Endothelial cell of umbilical vein (primary cell): Measurements from ENCODE around the gene CCNH. TPM values are rescaled to one million over a fixed set of nuclear protein-coding genes. Genes with fewer than 3 reads are reported as not detected.

Experiments
- BruUV-seq: library from RNA; stranded (reverse); fragments of 400-500 nt; replicated peaks from 2 replicates; lab custom pipeline; 2021; lab: Mats Ljungman, UMichigan
- CTCF ChIA-PET: fragments of 300-600, 350-600 bp; sonication (Branson Sonifier 250); formaldehyde crosslinking; loops from one replicate; lab custom pipeline; 2021; ENCODE audit warnings: antibody characterized with exemption, inconsistent platforms; lab: Charles Lee
- POLR2A ChIA-PET: fragments of 300-600, 350-600 bp; sonication (Branson Sonifier 250); formaldehyde crosslinking; loops from one replicate; lab custom pipeline; 2021; ENCODE audit warnings: antibody characterized with exemption, inconsistent platforms; lab: Charles Lee
- DNase-seq: peaks from one replicate; pipeline ENCODE4 v3.0.0-alpha.2; 2011; ENCODE audit warnings: low read depth, low spot score
- FAIRE-seq: peaks from 2 replicates; lab custom pipeline; 2011; peaks lifted over from hg19 to GRCh38; lab: Jason Lieb, UNC
- H2AFZ ChIP-seq: 2 replicates; pipeline ENCODE4 v1.6.0; 2012; ENCODE audit warnings: low read depth, low read length, control low read depth, inconsistent platforms
- H3K27ac ChIP-seq: 2 replicates; pipeline ENCODE4 v1.5.1; 2011; ENCODE audit warnings: low read depth, mild to moderate bottlenecking, control low read depth, low read length, moderate library complexity; ENCODE audit not compliant: insufficient read depth
- H3K27me3 ChIP-seq, 2 experiments: 2 replicates each; pipeline versions ENCODE4 v1.6.0 to v1.6.1; 2011; ENCODE audit warnings: low read length in 2 of 2, mixed read lengths in 1 of 2; ENCODE audit not compliant: control insufficient read depth in 2 of 2, insufficient read depth in 2 of 2
- H3K36me3 ChIP-seq, 2 experiments: 2 replicates in 1 of 2; 3 replicates in 1 of 2; pipeline ENCODE4 v1.5.1; 2011; ENCODE audit warnings: low read length in 2 of 2, mild to moderate bottlenecking in 1 of 2, moderate library complexity in 1 of 2; ENCODE audit not compliant: control insufficient read depth in 2 of 2, insufficient read depth in 2 of 2; ENCODE audit errors: extremely low read depth in 1 of 2
- H3K4me1 ChIP-seq: 3 replicates; pipeline ENCODE4 v1.5.1; 2011; ENCODE audit warnings: mild to moderate bottlenecking, low read length; ENCODE audit not compliant: control insufficient read depth, insufficient read depth; ENCODE audit errors: extremely low read depth
- H3K4me2 ChIP-seq: 2 replicates; pipeline ENCODE4 v1.6.1; 2011; ENCODE audit warnings: low read length, control low read depth, mixed read lengths; ENCODE audit not compliant: insufficient read depth
- H3K4me3 ChIP-seq, 3 experiments: fragments of 200-600 bp in 1 of 3; sonication (generic), shearing (Covaris generic) in 1 of 3; replicated peaks in 1 of 3; 2 replicates each; pipeline ENCODE4 v1.5.1; 2011 to 2016; ENCODE audit warnings: control low read depth in 3 of 3, low read length in 3 of 3, mild to moderate bottlenecking in 2 of 3, inconsistent platforms in 1 of 3, low read depth in 1 of 3, moderate library complexity in 1 of 3; ENCODE audit not compliant: insufficient read depth in 1 of 3
- H3K79me2 ChIP-seq: 2 replicates; pipeline ENCODE4 v1.6.0; 2012; ENCODE audit warnings: low read length, inconsistent platforms; ENCODE audit not compliant: control insufficient read depth, insufficient read depth
- H3K9ac ChIP-seq: replicated peaks from 2 replicates; pipeline ENCODE3; 2011; ENCODE audit warnings: low read length, control low read depth; ENCODE audit not compliant: insufficient read depth; ENCODE audit errors: extremely low read depth
- H3K9me1 ChIP-seq: replicated peaks from 3 replicates; pipeline ENCODE4 v1.6.0; 2011; ENCODE audit warnings: mild to moderate bottlenecking, low read length; ENCODE audit not compliant: control insufficient read depth, insufficient read depth; ENCODE audit errors: extremely low read depth
- H3K9me3 ChIP-seq: replicated peaks from 2 replicates; pipeline ENCODE4 v1.5.1; 2012; ENCODE audit warnings: low read length, inconsistent platforms; ENCODE audit not compliant: control insufficient read depth, insufficient read depth
- H4K20me1 ChIP-seq: replicated peaks from 2 replicates; pipeline ENCODE3; 2011; ENCODE audit warnings: mild to moderate bottlenecking, low read length; ENCODE audit not compliant: control insufficient read depth, insufficient read depth; ENCODE audit errors: extremely low read depth
- EZH2 ChIP-seq: IDR thresholded peaks from 2 replicates; pipeline ENCODE4 v1.6.1; 2012; ENCODE audit warnings: borderline replicate concordance, low read depth, mild to moderate bottlenecking, moderate library complexity, low read length, inconsistent platforms; ENCODE audit not compliant: severe bottlenecking
- FOS ChIP-seq: IDR thresholded peaks from 2 replicates; pipeline ENCODE4 v1.6.1; 2011; ENCODE audit warnings: mild to moderate bottlenecking, low read length, moderate library complexity, borderline replicate concordance; ENCODE audit not compliant: insufficient read depth
- GATA2 ChIP-seq: IDR thresholded peaks from 2 replicates; pipeline ENCODE4 v1.7.0; 2011; ENCODE audit warnings: low read depth, mild to moderate bottlenecking, moderate library complexity, mixed read lengths, low read length; ENCODE audit not compliant: insufficient read length, insufficient read depth
- JUN ChIP-seq: IDR thresholded peaks from 2 replicates; pipeline ENCODE4 v1.6.1; 2011; ENCODE audit warnings: borderline replicate concordance, low read depth; ENCODE audit not compliant: insufficient read length, insufficient read depth
- MYC ChIP-seq: IDR thresholded peaks from one replicate; pipeline ENCODE4 v1.6.1; 2011; ENCODE audit warnings: mild to moderate bottlenecking, low read depth, low read length
- POLR2A ChIP-seq: IDR thresholded peaks from 2 replicates; pipeline ENCODE4 v1.6.1; 2012; ENCODE audit warnings: low read depth, mild to moderate bottlenecking, control low read depth, low read length
- POLR2AphosphoS5 ChIP-seq: IDR thresholded peaks from 2 replicates; pipeline ENCODE4 v1.6.1; 2012; ENCODE audit warnings: low read depth, mild to moderate bottlenecking, control low read depth, low read length, moderate library complexity; ENCODE audit not compliant: insufficient read depth
- dilution Hi-C: fragments of 300-500 bp; cut with MboI; formaldehyde crosslinking; loops from one replicate; pipeline ENCODE4 v1.15.0; 2019; ENCODE audit warnings: low sequenced_read_pairs; ENCODE audit not compliant: extremely low pct_ligation_motif_present
- intact Hi-C: fragments of 100-400 bp; cut with micrococcal nuclease; formaldehyde crosslinking; loops from one replicate; pipeline ENCODE4 v1.10.0; 2022
- polyA plus RNA-seq, 4 experiments: library from polyadenylated mRNA; depleted of rRNA in 3 of 4; stranded (reverse) in 3 of 4; unstranded in 1 of 4; fragments of >200 nt; gene quantifications; 2 replicates each; pipeline versions ENCODE4 v1.2.1 to v1.2.3, GENCODE V29; 2011 to 2012; ENCODE audit warnings: missing spikeins in 1 of 4
- total RNA-seq: library from RNA; stranded (reverse); gene quantifications from 2 replicates; pipeline ENCODE4 v1.2.3, GENCODE V29; 2021
- TF ChIP-seq, protein P1 (sequence below): IDR thresholded peaks from 2 replicates; pipeline ENCODE4 v1.6.1; 2011; ENCODE audit not compliant: insufficient read depth, insufficient read length
- TF ChIP-seq, protein P2 (sequence below), 2 donors: IDR thresholded peaks; 1 replicate in 1 of 2; 2 replicates in 1 of 2; pipeline ENCODE4 v1.5.1; 2011; ENCODE audit warnings: low read length in 2 of 2, mild to moderate bottlenecking in 2 of 2, moderate library complexity in 2 of 2, control low read depth in 1 of 2, inconsistent platforms in 1 of 2, low read depth in 1 of 2; ENCODE audit not compliant: insufficient read depth in 1 of 2; ENCODE audit errors: extremely low read depth in 1 of 2

The CCNH gene
- total and polyA plus RNA-seq, 2 donors (not counting 3 experiments of a cell fraction or from before 2014, with no cell fraction given), result 47.9 to 50.6 TPM

DNA sequence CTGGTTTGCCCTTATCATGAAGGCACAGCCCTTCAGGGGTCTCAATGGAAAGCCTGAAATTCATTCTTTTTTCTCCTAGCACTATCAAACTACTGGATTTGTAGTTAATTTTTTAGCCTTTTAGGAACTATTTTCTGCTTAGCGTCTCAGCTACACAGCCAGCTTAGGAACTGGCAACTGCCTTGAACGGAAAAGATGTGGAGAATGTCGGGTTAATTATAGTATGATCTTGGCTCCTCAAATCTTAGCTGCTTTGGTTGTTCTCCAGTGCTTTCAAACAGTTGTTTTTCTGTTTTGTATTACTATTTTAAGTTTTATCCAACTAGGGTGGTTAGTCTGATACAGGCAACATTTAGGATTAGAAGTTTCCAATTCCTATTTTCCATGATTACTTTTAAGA is 44.1 kb downstream of the CCNH start:
- ChIA-PET CTCF (interaction anchor here (0.8 to 1.6 kb wide), 2 partner anchors 100 to 298 kb away, joined by 3 to 10 read pairs; partner anchors contain the start of gene RASA1), POLR2A (no interaction called here)
- no peak for FAIRE-seq

More for the DNA sequence above, 44.1 kb downstream of the CCNH start:
- no peak overlapping the region for H3K9ac ChIP-seq
- no TSS peak for BruUV-seq
- peaks cover 2% of the 10 kb centered on the region for H4K20me1 ChIP-seq
- no peaks in the 10 kb centered on the region for H3K4me1 ChIP-seq
- no peak overlapping the region for H2AFZ ChIP-seq
- TF ChIP-seq, protein P1, sequence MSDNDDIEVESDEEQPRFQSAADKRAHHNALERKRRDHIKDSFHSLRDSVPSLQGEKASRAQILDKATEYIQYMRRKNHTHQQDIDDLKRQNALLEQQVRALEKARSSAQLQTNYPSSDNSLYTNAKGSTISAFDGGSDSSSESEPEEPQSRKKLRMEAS, result no peak
- TF ChIP-seq MYC (no peak), POLR2AphosphoS5 (no peak), EZH2 (no peak), GATA2 (no peak), FOS (no peak), JUN (no peak), POLR2A (no peak)
- TF ChIP-seq, protein P2, sequence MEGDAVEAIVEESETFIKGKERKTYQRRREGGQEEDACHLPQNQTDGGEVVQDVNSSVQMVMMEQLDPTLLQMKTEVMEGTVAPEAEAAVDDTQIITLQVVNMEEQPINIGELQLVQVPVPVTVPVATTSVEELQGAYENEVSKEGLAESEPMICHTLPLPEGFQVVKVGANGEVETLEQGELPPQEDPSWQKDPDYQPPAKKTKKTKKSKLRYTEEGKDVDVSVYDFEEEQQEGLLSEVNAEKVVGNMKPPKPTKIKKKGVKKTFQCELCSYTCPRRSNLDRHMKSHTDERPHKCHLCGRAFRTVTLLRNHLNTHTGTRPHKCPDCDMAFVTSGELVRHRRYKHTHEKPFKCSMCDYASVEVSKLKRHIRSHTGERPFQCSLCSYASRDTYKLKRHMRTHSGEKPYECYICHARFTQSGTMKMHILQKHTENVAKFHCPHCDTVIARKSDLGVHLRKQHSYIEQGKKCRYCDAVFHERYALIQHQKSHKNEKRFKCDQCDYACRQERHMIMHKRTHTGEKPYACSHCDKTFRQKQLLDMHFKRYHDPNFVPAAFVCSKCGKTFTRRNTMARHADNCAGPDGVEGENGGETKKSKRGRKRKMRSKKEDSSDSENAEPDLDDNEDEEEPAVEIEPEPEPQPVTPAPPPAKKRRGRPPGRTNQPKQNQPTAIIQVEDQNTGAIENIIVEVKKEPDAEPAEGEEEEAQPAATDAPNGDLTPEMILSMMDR (IDR thresholded peaks at IDR 0.05; ENCODE audit: extremely low read depth in 1 of 2, insufficient read depth in 1 of 2, low read depth in 1 of 2, low read length in 2 of 2), result no peak
- H3K4me3 ChIP-seq, result no peak overlapping the region
- no peak for DNase-seq
- H3K9me3 ChIP-seq, result no peaks in the 10 kb centered on the region
- dilution Hi-C loops (no loop called here), intact Hi-C loops (no loop called here)
- H3K4me2 ChIP-seq, result no peak overlapping the region
- H3K36me3 ChIP-seq, result peaks cover 2 to 8% of the 10 kb centered on the region in 2 experiments
- peaks cover 1% of the 10 kb centered on the region for H3K79me2 ChIP-seq
- H3K9me1 ChIP-seq, result no peaks in the 10 kb centered on the region
- H3K27me3 ChIP-seq, result no peaks in the 10 kb centered on the region
- no peak overlapping the region for H3K27ac ChIP-seq
